ENCODE results near the gene PHRF1. TPM values are rescaled to one million over a fixed set of nuclear protein-coding genes. Genes with fewer than 3 reads are reported as not detected.
"Not testable (repeated sequence)": the region's sequence is repeated elsewhere in the genome, so short reads cannot be mapped to it uniquely, and the experiment has no call there.

Gene PHRF1
- total and polyA plus RNA-seq, 4 experiments from 2014 or later, result 0.93 to 54.5 (median 33.1) TPM

GRCh38 chr11:641806-642370 lies 65.6 kb downstream of the PHRF1 start:
- Histone ChIP-seq H3K4me1 (ENCODE audit: insufficient read depth, low read length) (no peaks in the 10 kb centered on the region), H3K27me3 (ENCODE audit: insufficient read depth, low read length) (peaks cover 12% of the 10 kb centered on the region), H3K27ac (ENCODE audit: low read depth, low read length) (no peak overlapping the region), H3K9me3 (ENCODE audit: control insufficient read depth in 1 of 2, low read length in 2 of 2) (no peaks in the 10 kb centered on the region), H3K36me3 (ENCODE audit: insufficient read depth, low read length) (no peaks in the 10 kb centered on the region), H3K4me3 (ENCODE audit: low read length in 2 of 2) (no peak overlapping the region)
- H3K9me3 Mint-ChIP-seq, result no peaks in the 10 kb centered on the region
- no peak overlapping the region for H3K27ac Mint-ChIP-seq
- intact Hi-C loops (cut with micrococcal nuclease), result no loop called here
- H3K4me1 Mint-ChIP-seq, result peaks cover 0 to 18% (median 1%) of the 10 kb centered on the region in 4 donors
- ChIA-PET POLR2A (ENCODE audit: partially characterized antibody) (no interaction called here), CTCF (ENCODE audit: partially characterized antibody) (interaction anchor here (1.4 kb wide), 1 partner anchor 15 kb away, joined by 3 read pairs; no protein-coding TSS in a partner anchor)
- no peak for DNase-seq
- H3K36me3 Mint-ChIP-seq, result peaks cover 0 to 3% of the 10 kb centered on the region in 2 donors
- peaks cover 5 to 7% of the 10 kb centered on the region in 2 donors for H3K27me3 Mint-ChIP-seq
- no peak overlapping the region for H3K4me3 Mint-ChIP-seq

- no peaks in the 10 kb centered on the region for H3K9me3 Mint-ChIP-seq
- peaks cover 0 to 5% of the 10 kb centered on the region in 2 donors for H3K36me3 Mint-ChIP-seq
- H3K4me1 ChIP-seq (ENCODE audit: insufficient read depth, low read length), result no peaks in the 10 kb centered on the region
- ChIA-PET CTCF (ENCODE audit: partially characterized antibody) (no interaction called here), POLR2A (ENCODE audit: partially characterized antibody) (no interaction called here)
- peaks cover 4 to 5% of the 10 kb centered on the region in 2 donors for H3K27me3 Mint-ChIP-seq
- no peak overlapping the region for H3K4me3 ChIP-seq (ENCODE audit: low read length in 2 of 2)
- no peaks in the 10 kb centered on the region for H3K9me3 ChIP-seq (ENCODE audit: control insufficient read depth in 1 of 2, low read length in 2 of 2)
- DNase-seq, result no peak
- no peak overlapping the region for H3K27ac Mint-ChIP-seq
- no peak overlapping the region for H3K4me3 Mint-ChIP-seq
- no peak overlapping the region for H3K27ac ChIP-seq (ENCODE audit: low read depth, low read length)
- peaks cover 0 to 12% (median 1%) of the 10 kb centered on the region in 4 donors for H3K4me1 Mint-ChIP-seq
- intact Hi-C loops (cut with micrococcal nuclease), result no loop called here
- peaks cover 3% of the 10 kb centered on the region for H3K27me3 ChIP-seq (ENCODE audit: insufficient read depth, low read length)
- peaks cover 1% of the 10 kb centered on the region for H3K36me3 ChIP-seq (ENCODE audit: insufficient read depth, low read length)
Measured at GRCh38 chr11:643366-643765, 67.1 kb downstream of the PHRF1 start.

DNA sequence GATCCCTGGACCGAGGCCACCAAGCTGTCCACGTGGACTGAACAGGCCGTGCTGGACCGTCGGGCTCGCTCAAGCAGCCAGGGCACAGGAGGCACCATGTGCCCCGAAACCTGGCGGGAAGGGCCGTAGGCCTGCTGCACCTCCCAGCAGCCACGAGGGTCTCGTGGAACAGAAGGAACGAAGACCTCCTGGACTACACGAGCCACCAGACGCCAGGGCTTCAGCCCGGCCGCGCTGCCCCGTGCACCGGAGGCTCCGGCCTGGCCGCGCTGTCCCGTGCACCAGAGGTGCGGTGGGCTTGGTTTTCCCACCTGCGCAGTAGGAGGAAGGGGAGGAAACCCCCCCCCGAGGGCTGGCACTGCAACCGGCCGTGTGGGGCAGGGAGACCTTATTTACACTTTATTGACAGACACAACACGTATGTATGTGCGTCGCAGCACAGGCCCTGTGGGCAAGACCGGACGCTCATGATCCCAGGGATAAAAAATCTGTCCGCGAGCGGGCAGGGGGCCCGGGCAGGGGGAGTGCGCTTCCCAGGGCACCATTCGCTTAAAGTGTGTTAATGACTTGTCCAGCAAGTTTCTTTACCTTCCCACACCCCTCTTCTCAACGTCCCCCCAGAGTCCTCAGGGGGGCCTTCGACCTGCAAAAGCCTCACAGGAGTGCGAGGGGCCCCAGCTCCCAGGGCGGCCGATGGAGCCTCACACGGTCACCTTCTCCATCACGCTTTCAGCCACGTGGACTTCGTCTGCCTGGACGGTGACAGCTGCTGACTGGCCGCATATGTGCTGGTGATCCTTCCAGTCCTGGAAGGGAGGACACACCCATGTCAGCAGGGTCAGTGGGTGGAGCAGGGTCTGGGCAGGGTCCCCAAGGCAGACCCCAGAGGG lies 67.8 kb downstream of the PHRF1 start:
- Histone ChIP-seq H3K27me3 (ENCODE audit: insufficient read depth, low read length) (no peaks in the 10 kb centered on the region), H3K4me1 (ENCODE audit: insufficient read depth, low read length) (no peaks in the 10 kb centered on the region), H3K27ac (ENCODE audit: low read depth, low read length) (no peak overlapping the region), H3K4me3 (ENCODE audit: low read length in 2 of 2) (no peak overlapping the region), H3K36me3 (ENCODE audit: insufficient read depth, low read length) (peaks cover 4% of the 10 kb centered on the region), H3K9me3 (ENCODE audit: control insufficient read depth in 1 of 2, low read length in 2 of 2) (no peaks in the 10 kb centered on the region)
- POLR2A ChIA-PET (ENCODE audit: partially characterized antibody), result no interaction called here
- Mint-ChIP-seq H3K9me3 (no peaks in the 10 kb centered on the region), H3K27me3 (peaks cover 0 to 2% of the 10 kb centered on the region in 2 donors), H3K27ac (peak overlapping the region in 1 of 7 donors; percentile 24), H3K4me3 (no peak overlapping the region), H3K36me3 (peaks cover 0 to 5% of the 10 kb centered on the region in 2 donors), H3K4me1 (peaks cover 0 to 5% (median 1%) of the 10 kb centered on the region in 4 donors)
- intact Hi-C loops (cut with micrococcal nuclease), result no loop called here
- DNase-seq, result no peak
- CTCF ChIA-PET (ENCODE audit: partially characterized antibody), result no interaction called here

- Histone ChIP-seq H3K4me3 (ENCODE audit: low read length in 2 of 2) (no peak overlapping the region), H3K9me3 (ENCODE audit: control insufficient read depth in 1 of 2, low read length in 2 of 2) (no peaks in the 10 kb centered on the region), H3K27ac (ENCODE audit: low read depth, low read length) (no peak overlapping the region), H3K4me1 (ENCODE audit: insufficient read depth, low read length) (no peaks in the 10 kb centered on the region), H3K36me3 (ENCODE audit: insufficient read depth, low read length) (peaks cover 4% of the 10 kb centered on the region), H3K27me3 (ENCODE audit: insufficient read depth, low read length) (no peaks in the 10 kb centered on the region)
- ChIA-PET POLR2A (ENCODE audit: partially characterized antibody) (interaction anchor here (0.7 kb wide), 1 partner anchor 91 kb away, joined by 7 read pairs; no protein-coding TSS in a partner anchor), CTCF (ENCODE audit: partially characterized antibody) (no interaction called here)
- no peak for DNase-seq
- H3K27ac Mint-ChIP-seq, result no peak overlapping the region
- H3K27me3 Mint-ChIP-seq, result no peaks in the 10 kb centered on the region
- H3K9me3 Mint-ChIP-seq, result no peaks in the 10 kb centered on the region
- H3K36me3 Mint-ChIP-seq, result peaks cover 0 to 5% of the 10 kb centered on the region in 2 donors
- intact Hi-C loops (cut with micrococcal nuclease), result no loop called here
- no peak overlapping the region for H3K4me3 Mint-ChIP-seq
- H3K4me1 Mint-ChIP-seq, result peaks cover 0 to under 1% (median 0%) of the 10 kb centered on the region in 4 donors
Measured at GRCh38 chr11:645536-645935, 69.3 kb downstream of the PHRF1 start.

DNA sequence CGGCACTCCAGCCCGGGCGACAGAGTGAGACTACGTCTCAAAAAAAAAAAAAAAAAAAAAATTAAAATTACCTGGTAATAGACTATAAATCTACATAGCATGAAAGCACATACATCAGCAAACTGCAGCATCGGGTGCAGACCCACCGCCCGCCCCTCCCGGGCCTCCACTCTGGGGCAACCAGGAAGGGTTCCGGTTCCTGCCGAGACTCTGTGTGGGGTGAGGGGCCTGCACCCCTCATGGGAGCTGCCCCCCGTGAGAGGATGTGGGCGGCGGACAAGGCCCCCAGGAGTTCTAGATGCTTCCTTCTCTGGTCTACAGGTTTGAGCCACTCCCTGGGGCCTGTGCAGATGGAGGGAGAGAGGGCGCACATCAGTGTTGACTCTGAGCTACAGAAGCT lies 69.9 kb downstream of the PHRF1 start:
- intact Hi-C loops (cut with micrococcal nuclease), result no loop called here
- Mint-ChIP-seq H3K27me3 (no peaks in the 10 kb centered on the region), H3K4me3 (no peak overlapping the region), H3K36me3 (peaks cover under 1 to 5% of the 10 kb centered on the region in 2 donors), H3K27ac (peak overlapping the region in 1 of 7 donors; percentile 37), H3K9me3 (no peaks in the 10 kb centered on the region), H3K4me1 (no peaks in the 10 kb centered on the region)
- Histone ChIP-seq H3K4me1 (ENCODE audit: insufficient read depth, low read length) (no peaks in the 10 kb centered on the region), H3K4me3 (ENCODE audit: low read length in 2 of 2) (no peak overlapping the region), H3K36me3 (ENCODE audit: insufficient read depth, low read length) (peaks cover 4% of the 10 kb centered on the region), H3K27ac (ENCODE audit: low read depth, low read length) (no peak overlapping the region), H3K27me3 (ENCODE audit: insufficient read depth, low read length) (no peaks in the 10 kb centered on the region), H3K9me3 (ENCODE audit: control insufficient read depth in 1 of 2, low read length in 2 of 2) (no peaks in the 10 kb centered on the region)
- no peak for DNase-seq
- ChIA-PET CTCF (ENCODE audit: partially characterized antibody) (interaction anchor here (1.4 kb wide), 1 partner anchor 14 kb away, joined by 3 read pairs; no protein-coding TSS in a partner anchor), POLR2A (ENCODE audit: partially characterized antibody) (interaction anchor here (0.7 kb wide), 1 partner anchor 91 kb away, joined by 7 read pairs; no protein-coding TSS in a partner anchor)

- H3K36me3 Mint-ChIP-seq; H3K4me3 Mint-ChIP-seq; H3K36me3 ChIP-seq (ENCODE audit: insufficient read depth, low read length); H3K27ac ChIP-seq (ENCODE audit: low read depth, low read length); H3K9me3 ChIP-seq (ENCODE audit: control insufficient read depth in 1 of 2, low read length in 2 of 2); intact Hi-C loops (cut with micrococcal nuclease); H3K27me3 Mint-ChIP-seq; DNase-seq; CTCF ChIA-PET (ENCODE audit: partially characterized antibody); H3K27ac Mint-ChIP-seq; H3K4me1 Mint-ChIP-seq; H3K27me3 ChIP-seq (ENCODE audit: insufficient read depth, low read length); POLR2A ChIA-PET (ENCODE audit: partially characterized antibody); H3K4me1 ChIP-seq (ENCODE audit: insufficient read depth, low read length); H3K9me3 Mint-ChIP-seq; H3K4me3 ChIP-seq (ENCODE audit: low read length in 2 of 2): not testable (repeated sequence)
Measured at GRCh38 chr11:647672-648158, 71.4 kb downstream of the PHRF1 start.

GRCh38 chr11:650482-650881 lies 74.2 kb downstream of the PHRF1 start:
- DNase-seq, result no peak
- H3K4me3 ChIP-seq (ENCODE audit: low read length in 2 of 2), result no peak overlapping the region
- Mint-ChIP-seq H3K9me3 (no peaks in the 10 kb centered on the region), H3K27ac (no peak overlapping the region), H3K36me3 (peaks cover 10 to 15% of the 10 kb centered on the region in 2 donors), H3K27me3 (no peaks in the 10 kb centered on the region), H3K4me3 (no peak overlapping the region), H3K4me1 (peaks cover 0 to 1% (median 0%) of the 10 kb centered on the region in 4 donors)
- ChIA-PET CTCF (ENCODE audit: partially characterized antibody) (no interaction called here), POLR2A (ENCODE audit: partially characterized antibody) (no interaction called here)
- intact Hi-C loops (cut with micrococcal nuclease), result no loop called here
- no peaks in the 10 kb centered on the region for H3K9me3 ChIP-seq (ENCODE audit: control insufficient read depth in 1 of 2, low read length in 2 of 2)
- no peaks in the 10 kb centered on the region for H3K4me1 ChIP-seq (ENCODE audit: insufficient read depth, low read length)
- peaks cover 4% of the 10 kb centered on the region for H3K36me3 ChIP-seq (ENCODE audit: insufficient read depth, low read length)
- H3K27me3 ChIP-seq (ENCODE audit: insufficient read depth, low read length), result no peaks in the 10 kb centered on the region
- H3K27ac ChIP-seq (ENCODE audit: low read depth, low read length), result no peak overlapping the region
